HEK293 (cell line): Measurements from ENCODE around the gene TMEM252.

Experiments used
- CTCF ChIA-PET: fragments of 350-600 bp; formaldehyde crosslinking; extraction: SDS; loops from one replicate; lab custom pipeline; 2021; ENCODE audit warnings: antibody characterized with exemption; lab: Yijun Ruan, JAX
- POLR2A ChIA-PET: fragments of 300-600 bp; formaldehyde crosslinking; extraction: SDS; loops from one replicate; lab custom pipeline; 2020; ENCODE audit warnings: antibody characterized with exemption, inconsistent platforms; lab: Yijun Ruan, JAX
- H3K27ac ChIP-seq: fragments of 200-500 bp; sonication (Bioruptor generic); 2 replicates; pipeline ENCODE4 v1.5.1; 2014; ENCODE audit warnings: low read depth, low read length, control low read depth, inconsistent platforms; ENCODE audit errors: extremely low read depth
- H3K36me3 ChIP-seq, 2 experiments: fragments of 200-500 bp in 1 of 2; sonication (Bioruptor generic) in 1 of 2; 1 replicate in 1 of 2; 2 replicates in 1 of 2; pipeline ENCODE4 v1.5.1; 2014 to 2017; ENCODE audit warnings: inconsistent platforms in 2 of 2, low read length in 2 of 2; ENCODE audit not compliant: control insufficient read depth in 2 of 2, insufficient read depth in 1 of 2
- H3K4me1 ChIP-seq: fragments of 200-500 bp; sonication (Bioruptor generic); 2 replicates; pipeline ENCODE4 v1.5.1; 2014; ENCODE audit warnings: mild to moderate bottlenecking, low read length, inconsistent platforms; ENCODE audit not compliant: control insufficient read depth, insufficient read depth
- H3K4me3 ChIP-seq: 2 replicates; pipeline ENCODE4 v1.5.1; 2011; ENCODE audit warnings: low read depth, mild to moderate bottlenecking, control low read depth, low read length, moderate library complexity
- H3K9me3 ChIP-seq: fragments of 200-500 bp; sonication (Bioruptor generic); 2 replicates; pipeline ENCODE4 v1.5.1; 2014; ENCODE audit warnings: low read depth, low read length, inconsistent platforms; ENCODE audit not compliant: control insufficient read depth, insufficient read depth
- CTCF ChIP-seq: fragments of 450-650 bp; formaldehyde crosslinking; IDR thresholded peaks from 2 replicates; pipeline ENCODE4 v1.5.1; 2016; ENCODE audit warnings: missing biosample characterization, missing genetic modification characterization
- GLI4 ChIP-seq: fragments of 450-650 bp; formaldehyde crosslinking; IDR thresholded peaks from 2 replicates; pipeline ENCODE4 v1.5.1; 2016; ENCODE audit warnings: missing biosample characterization, missing genetic modification characterization
- KLF17 ChIP-seq: fragments of 450-650 bp; formaldehyde crosslinking; IDR thresholded peaks from 2 replicates; pipeline ENCODE4 v1.5.1; 2016; ENCODE audit warnings: missing biosample characterization, missing genetic modification characterization
- REST ChIP-seq: fragments of 450-650 bp; formaldehyde crosslinking; IDR thresholded peaks from 2 replicates; pipeline ENCODE4 v1.5.1; 2016; ENCODE audit warnings: missing biosample characterization, missing genetic modification characterization
- SCRT2 ChIP-seq: fragments of 450-650 bp; formaldehyde crosslinking; IDR thresholded peaks from 2 replicates; pipeline ENCODE4 v1.5.1; 2016; ENCODE audit warnings: missing biosample characterization, missing genetic modification characterization
- SP2 ChIP-seq: fragments of 450-650 bp; formaldehyde crosslinking; IDR thresholded peaks from 2 replicates; pipeline ENCODE4 v1.5.1; 2016; ENCODE audit warnings: missing biosample characterization, missing genetic modification characterization
- TSHZ1 ChIP-seq: fragments of 450-650 bp; formaldehyde crosslinking; IDR thresholded peaks from 2 replicates; pipeline ENCODE4 v1.5.1; 2016; ENCODE audit warnings: missing biosample characterization, missing genetic modification characterization, borderline replicate concordance
- YY1 ChIP-seq: fragments of 450-650 bp; formaldehyde crosslinking; IDR thresholded peaks from 2 replicates; pipeline ENCODE4 v1.5.1; 2018; ENCODE audit warnings: missing biosample characterization, missing genetic modification characterization
- ZBTB8A ChIP-seq: fragments of 450-650 bp; formaldehyde crosslinking; IDR thresholded peaks from 2 replicates; pipeline ENCODE4 v1.5.1; 2016; ENCODE audit warnings: missing biosample characterization, missing genetic modification characterization
- ZNF155 ChIP-seq: fragments of 450-650 bp; formaldehyde crosslinking; IDR thresholded peaks from 2 replicates; pipeline ENCODE4 v1.5.1; 2016; ENCODE audit warnings: missing biosample characterization, missing genetic modification characterization
- ZNF157 ChIP-seq: fragments of 450-650 bp; formaldehyde crosslinking; IDR thresholded peaks from 2 replicates; pipeline ENCODE4 v1.5.1; 2016; ENCODE audit warnings: missing biosample characterization, missing genetic modification characterization
- ZNF184 ChIP-seq: fragments of 450-650 bp; IDR thresholded peaks from 2 replicates; pipeline ENCODE4 v1.5.1; 2018; ENCODE audit warnings: missing biosample characterization, mild to moderate bottlenecking, missing genetic modification characterization
- ZNF2 ChIP-seq: fragments of 450-650 bp; formaldehyde crosslinking; IDR thresholded peaks from 2 replicates; pipeline ENCODE4 v1.5.1; 2016; ENCODE audit warnings: missing biosample characterization, missing genetic modification characterization
- ZNF292 ChIP-seq: fragments of 450-650 bp; formaldehyde crosslinking; IDR thresholded peaks from 2 replicates; pipeline ENCODE4 v1.5.1; 2016; ENCODE audit warnings: low read depth, missing biosample characterization, missing genetic modification characterization, borderline replicate concordance
- ZNF530 ChIP-seq: fragments of 450-650 bp; formaldehyde crosslinking; IDR thresholded peaks from 2 replicates; pipeline ENCODE4 v1.5.1; 2016; ENCODE audit warnings: low read depth, missing biosample characterization, missing genetic modification characterization
- ZNF629 ChIP-seq: fragments of 450-650 bp; formaldehyde crosslinking; IDR thresholded peaks from 2 replicates; pipeline ENCODE4 v1.5.1; 2017; ENCODE audit warnings: missing biosample characterization, missing genetic modification characterization
- ZNF707 ChIP-seq: fragments of 450-650 bp; formaldehyde crosslinking; IDR thresholded peaks from 2 replicates; pipeline ENCODE4 v1.5.1; 2016; ENCODE audit warnings: missing biosample characterization, missing genetic modification characterization
- ZNF76 ChIP-seq: fragments of 450-650 bp; formaldehyde crosslinking; IDR thresholded peaks from 2 replicates; pipeline ENCODE4; 2016; ENCODE audit warnings: low read depth, missing biosample characterization, missing genetic modification characterization, borderline replicate concordance
- ZNF830 ChIP-seq: fragments of 450-650 bp; IDR thresholded peaks from 2 replicates; pipeline ENCODE4 v1.5.0; 2018; ENCODE audit warnings: missing biosample characterization, missing genetic modification characterization, low read depth, mild to moderate bottlenecking, moderate library complexity
- ZSCAN18 ChIP-seq: fragments of 450-650 bp; formaldehyde crosslinking; IDR thresholded peaks from 2 replicates; pipeline ENCODE4 v1.5.1; 2016; ENCODE audit warnings: missing biosample characterization, missing genetic modification characterization
- ZXDB ChIP-seq: fragments of 450-650 bp; formaldehyde crosslinking; IDR thresholded peaks from 2 replicates; pipeline ENCODE4 v1.5.1; 2016; ENCODE audit warnings: missing biosample characterization, missing genetic modification characterization

Gene TMEM252

GRCh38 chr9:68532131-68532530, 8.6 kb downstream of the TMEM252 start:
- H3K36me3 ChIP-seq: no peaks in the 10 kb centered on the region
- H3K4me3 ChIP-seq: no peak overlapping the region
- ChIA-PET POLR2A (no interaction called here), CTCF (interaction anchor here (0.5 to 2.7 kb wide), 2 partner anchors 24 to 414 kb away, joined by 3 to 8 read pairs; no protein-coding TSS in a partner anchor)
- TF ChIP-seq ZNF629 (tag by site-specific recombination) (no peak), SP2 (tag by site-specific recombination) (no peak), ZNF292 (tag by site-specific recombination) (no peak), REST (tag by site-specific recombination) (no peak), ZSCAN18 (no peak), ZNF184 (tag by site-specific recombination) (no peak), SCRT2 (no peak), ZNF707 (tag by site-specific recombination) (no peak), ZNF830 (tag by site-specific recombination) (no peak)
- H3K27ac ChIP-seq: no peak overlapping the region
- no peaks in the 10 kb centered on the region for H3K9me3 ChIP-seq
- no peaks in the 10 kb centered on the region for H3K4me1 ChIP-seq

GRCh38 chr9:68530618-68531017, 10.1 kb downstream of the TMEM252 start:
- H3K36me3 ChIP-seq: no peaks in the 10 kb centered on the region
- H3K9me3 ChIP-seq: no peaks in the 10 kb centered on the region
- ChIA-PET CTCF (interaction anchor here (0.5 to 1.8 kb wide), 2 partner anchors 11 kb away, joined by 3 read pairs; no protein-coding TSS in a partner anchor), POLR2A (no interaction called here)
- H3K27ac ChIP-seq: no peak overlapping the region
- TF ChIP-seq ZNF157 (no peak), ZNF2 (tag by site-specific recombination) (no peak), ZBTB8A (tag by site-specific recombination) (no peak)
- TF ChIP-seq, all 188 proteins: peak for 0
- H3K4me1 ChIP-seq: no peaks in the 10 kb centered on the region
- H3K4me3 ChIP-seq: no peak overlapping the region

- Histone ChIP-seq H3K27ac (no peak overlapping the region), H3K36me3 (no peaks in the 10 kb centered on the region), H3K4me3 (no peak overlapping the region), H3K9me3 (no peaks in the 10 kb centered on the region), H3K4me1 (no peaks in the 10 kb centered on the region)
- CTCF ChIA-PET: no interaction called here
- POLR2A ChIA-PET: no interaction called here
- TF ChIP-seq ZNF155 (tag by site-specific recombination): no peak
- TF ChIP-seq KLF17 (tag by site-specific recombination): no peak
- TF ChIP-seq CTCF (tag by site-specific recombination): no peak
- TF ChIP-seq ZNF530 (tag by site-specific recombination): no peak
- TF ChIP-seq GLI4 (tag by site-specific recombination): no peak
- no peak for TF ChIP-seq ZXDB (tag by site-specific recombination)
- no peak for TF ChIP-seq TSHZ1 (tag by site-specific recombination)
- no peak for TF ChIP-seq ZNF76 (tag by site-specific recombination)
- no peak for TF ChIP-seq YY1 (tag by site-specific recombination)
Observed at GRCh38 chr9:68523367-68523936, 17.2 kb downstream of the TMEM252 start.
